ENCODE data around the gene DMD.

DMD gene

DNA sequence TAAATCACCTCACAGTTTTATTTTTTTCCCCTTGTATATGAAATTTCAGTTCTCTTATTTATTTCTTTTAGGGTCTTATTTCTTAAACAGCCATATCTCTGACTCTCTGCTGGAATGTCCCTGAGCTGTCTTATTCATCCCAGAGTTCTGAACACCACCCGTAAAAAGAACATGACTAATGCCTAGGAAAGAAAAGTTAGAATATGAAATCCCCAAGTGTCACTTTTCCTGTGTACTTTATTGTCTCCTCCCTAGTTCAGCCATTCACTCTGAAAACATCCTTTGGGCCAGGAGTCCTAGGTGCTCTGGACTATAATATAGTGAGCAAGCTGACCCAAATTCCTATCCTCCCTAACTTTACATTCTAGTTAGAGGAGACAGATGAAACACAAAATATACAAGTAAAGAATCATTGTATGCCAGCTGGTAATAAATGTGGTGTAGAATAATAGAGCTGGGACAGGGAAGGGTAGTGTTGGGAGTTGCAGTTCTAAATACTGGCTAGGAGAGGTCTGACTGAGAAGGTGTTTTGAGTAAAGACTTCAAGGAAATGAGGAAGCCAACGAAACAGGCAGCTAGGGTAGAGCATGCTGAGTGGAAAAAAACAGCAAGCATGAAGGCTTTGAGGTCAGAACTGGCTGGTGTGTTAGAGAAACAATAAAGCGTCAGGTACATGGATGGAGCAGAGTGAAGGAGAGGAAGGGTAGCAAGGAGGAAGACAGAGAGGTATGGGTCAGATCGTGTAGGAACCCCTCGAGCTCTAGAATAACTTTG, 2098.9 kb downstream of the DMD start:
- Histone ChIP-seq H3K4me1 (ENCODE audit: insufficient read depth, low read length) (no peaks in the 10 kb centered on the region), H4K20me1 (ENCODE audit: insufficient read depth, low read length) (no peaks in the 10 kb centered on the region), H3K27me3 (ENCODE audit: insufficient read depth, low read length, poor library complexity) (no peaks in the 10 kb centered on the region), H3K79me2 (ENCODE audit: insufficient read depth, low read length) (no peaks in the 10 kb centered on the region), H3K27ac (ENCODE audit: low read length) (no peak overlapping the region), H3K9me3 (ENCODE audit: insufficient read depth, low read length, severe bottlenecking) (no peaks in the 10 kb centered on the region), H3K4me3 (ENCODE audit: low read depth in 1 of 2, low read length in 2 of 2) (no peak overlapping the region), H3K9ac (ENCODE audit: low read depth, low read length) (no peak overlapping the region), H2AFZ (ENCODE audit: low read depth, low read length) (no peak overlapping the region), H3K36me3 (ENCODE audit: insufficient read depth, low read length) (no peaks in the 10 kb centered on the region), H3K4me2 (ENCODE audit: insufficient read depth, low read length) (no peak overlapping the region)
- TF ChIP-seq, protein P1, sequence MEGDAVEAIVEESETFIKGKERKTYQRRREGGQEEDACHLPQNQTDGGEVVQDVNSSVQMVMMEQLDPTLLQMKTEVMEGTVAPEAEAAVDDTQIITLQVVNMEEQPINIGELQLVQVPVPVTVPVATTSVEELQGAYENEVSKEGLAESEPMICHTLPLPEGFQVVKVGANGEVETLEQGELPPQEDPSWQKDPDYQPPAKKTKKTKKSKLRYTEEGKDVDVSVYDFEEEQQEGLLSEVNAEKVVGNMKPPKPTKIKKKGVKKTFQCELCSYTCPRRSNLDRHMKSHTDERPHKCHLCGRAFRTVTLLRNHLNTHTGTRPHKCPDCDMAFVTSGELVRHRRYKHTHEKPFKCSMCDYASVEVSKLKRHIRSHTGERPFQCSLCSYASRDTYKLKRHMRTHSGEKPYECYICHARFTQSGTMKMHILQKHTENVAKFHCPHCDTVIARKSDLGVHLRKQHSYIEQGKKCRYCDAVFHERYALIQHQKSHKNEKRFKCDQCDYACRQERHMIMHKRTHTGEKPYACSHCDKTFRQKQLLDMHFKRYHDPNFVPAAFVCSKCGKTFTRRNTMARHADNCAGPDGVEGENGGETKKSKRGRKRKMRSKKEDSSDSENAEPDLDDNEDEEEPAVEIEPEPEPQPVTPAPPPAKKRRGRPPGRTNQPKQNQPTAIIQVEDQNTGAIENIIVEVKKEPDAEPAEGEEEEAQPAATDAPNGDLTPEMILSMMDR (IDR thresholded peaks at IDR 0.05; ENCODE audit: borderline replicate concordance, extremely low read depth, low read length, poor library complexity, severe bottlenecking), result no peak
- no peak for TF ChIP-seq EZH2 (IDR thresholded peaks at IDR 0.05; ENCODE audit: borderline replicate concordance, low read depth, low read length, severe bottlenecking)
- ATAC-seq (ENCODE audit: insufficient read depth, low read depth) (no peak), DNase-seq (no peak)

DNA sequence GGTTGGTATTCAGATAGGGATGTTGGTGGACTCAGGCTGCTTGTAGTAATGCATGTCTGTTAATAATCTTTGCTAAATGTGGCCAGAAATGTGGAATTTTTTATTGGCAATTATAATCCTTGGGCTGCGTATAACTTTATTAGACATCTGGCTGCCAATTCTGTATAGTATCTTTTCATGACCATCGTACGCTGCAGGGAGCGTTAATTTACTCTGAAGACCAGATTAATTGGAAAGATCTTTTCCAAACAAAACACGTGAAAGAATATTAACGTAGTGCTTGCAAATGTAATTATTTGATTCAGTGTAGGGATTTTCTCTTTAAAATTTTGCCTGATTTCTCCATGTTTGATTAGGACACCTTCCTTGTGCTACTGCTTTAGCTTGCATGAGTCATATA, 2100.7 kb downstream of the DMD start:
- TF ChIP-seq EZH2 (IDR thresholded peaks at IDR 0.05; ENCODE audit: borderline replicate concordance, low read depth, low read length, severe bottlenecking), result no peak
- TF ChIP-seq, protein P1 (IDR thresholded peaks at IDR 0.05; ENCODE audit: borderline replicate concordance, extremely low read depth, low read length, poor library complexity, severe bottlenecking), result no peak
- Histone ChIP-seq H3K79me2 (ENCODE audit: insufficient read depth, low read length) (no peaks in the 10 kb centered on the region), H3K27me3 (ENCODE audit: insufficient read depth, low read length, poor library complexity) (no peaks in the 10 kb centered on the region), H3K9me3 (ENCODE audit: insufficient read depth, low read length, severe bottlenecking) (no peaks in the 10 kb centered on the region), H3K36me3 (ENCODE audit: insufficient read depth, low read length) (no peaks in the 10 kb centered on the region), H2AFZ (ENCODE audit: low read depth, low read length) (no peak overlapping the region), H3K27ac (ENCODE audit: low read length) (no peak overlapping the region), H3K4me1 (ENCODE audit: insufficient read depth, low read length) (no peaks in the 10 kb centered on the region), H3K4me3 (ENCODE audit: low read depth in 1 of 2, low read length in 2 of 2) (no peak overlapping the region), H4K20me1 (ENCODE audit: insufficient read depth, low read length) (no peaks in the 10 kb centered on the region), H3K9ac (ENCODE audit: low read depth, low read length) (no peak overlapping the region), H3K4me2 (ENCODE audit: insufficient read depth, low read length) (no peak overlapping the region)
- no peak for DNase-seq
- ATAC-seq (ENCODE audit: insufficient read depth, low read depth), result no peak

DNA sequence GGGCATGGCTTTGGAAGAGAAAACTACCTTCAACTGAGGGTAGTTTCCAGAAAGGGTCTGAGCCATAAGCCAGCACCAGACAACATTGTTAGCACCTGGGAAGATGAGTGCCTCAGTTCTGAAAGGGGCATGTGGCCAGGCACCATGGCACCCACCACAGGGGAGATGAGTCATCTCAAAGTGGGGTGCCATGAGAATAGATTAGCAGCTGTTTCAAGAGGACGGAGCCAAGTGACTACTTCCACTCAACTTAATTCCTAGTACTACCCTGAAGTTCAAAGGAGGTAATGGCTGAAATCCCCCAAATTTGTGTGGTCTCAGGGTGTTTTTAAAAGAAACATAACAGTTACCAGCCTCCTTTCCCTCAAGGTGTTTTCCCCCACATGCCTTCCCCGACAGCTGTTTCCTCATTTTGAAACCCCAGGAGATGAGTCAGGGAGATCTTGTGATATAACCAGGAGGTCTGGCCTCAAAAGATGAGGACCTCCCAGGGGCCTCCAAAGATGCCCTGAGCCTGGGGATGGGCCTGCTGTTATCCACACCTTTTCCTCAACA, 2111.7 kb downstream of the DMD start:
- no peaks in the 10 kb centered on the region for H3K27me3 ChIP-seq (ENCODE audit: insufficient read depth, low read length, poor library complexity)
- H4K20me1 ChIP-seq (ENCODE audit: insufficient read depth, low read length), result no peaks in the 10 kb centered on the region
- TF ChIP-seq EZH2 (IDR thresholded peaks at IDR 0.05; ENCODE audit: borderline replicate concordance, low read depth, low read length, severe bottlenecking), result no peak
- TF ChIP-seq, protein P1 (IDR thresholded peaks at IDR 0.05; ENCODE audit: borderline replicate concordance, extremely low read depth, low read length, poor library complexity, severe bottlenecking), result no peak
- no peak overlapping the region for H3K4me3 ChIP-seq (ENCODE audit: low read depth in 1 of 2, low read length in 2 of 2)
- no peak for ATAC-seq (ENCODE audit: insufficient read depth, low read depth)
- H3K4me2 ChIP-seq (ENCODE audit: insufficient read depth, low read length), result no peak overlapping the region
- no peak overlapping the region for H2AFZ ChIP-seq (ENCODE audit: low read depth, low read length)
- no peak overlapping the region for H3K27ac ChIP-seq (ENCODE audit: low read length)
- no peak overlapping the region for H3K9ac ChIP-seq (ENCODE audit: low read depth, low read length)
- no peaks in the 10 kb centered on the region for H3K4me1 ChIP-seq (ENCODE audit: insufficient read depth, low read length)
- no peaks in the 10 kb centered on the region for H3K9me3 ChIP-seq (ENCODE audit: insufficient read depth, low read length, severe bottlenecking)
- no peak for DNase-seq
- H3K36me3 ChIP-seq (ENCODE audit: insufficient read depth, low read length), result no peaks in the 10 kb centered on the region
- H3K79me2 ChIP-seq (ENCODE audit: insufficient read depth, low read length), result no peaks in the 10 kb centered on the region

Measured in DND-41 (cell line).